ENCODE measurements around the gene VPS8.
"Not testable (repeated sequence)": the region's sequence is repeated elsewhere in the genome, so short reads cannot be mapped to it uniquely, and the experiment has no call there.

VPS8 gene

DNA sequence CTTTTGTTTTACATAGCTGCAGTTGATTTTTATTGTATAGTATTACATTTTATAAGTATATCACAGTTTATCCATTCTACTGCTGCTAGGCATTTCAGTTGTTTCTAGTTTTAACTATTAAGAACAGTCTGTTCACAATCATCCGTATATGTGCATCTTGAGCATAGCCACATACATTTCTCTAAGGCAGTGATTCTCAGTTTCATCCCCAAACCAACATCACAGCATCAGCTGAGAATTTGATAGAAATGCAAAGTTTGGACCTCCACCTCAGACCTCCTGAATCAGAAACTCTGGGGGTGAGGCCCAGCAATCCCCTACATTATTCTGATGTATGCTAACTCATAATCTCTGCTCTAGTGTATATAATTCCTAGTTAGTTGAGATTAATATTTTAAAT is 120.8 kb downstream of the VPS8 start:
- FAIRE-seq: no peak

GRCh38 chr3:184937611-184938010 is 125.6 kb downstream of the VPS8 start:
- no peak for FAIRE-seq

- FAIRE-seq: no peak
Measured at GRCh38 chr3:184941408-184941807, 129.4 kb downstream of the VPS8 start.

DNA sequence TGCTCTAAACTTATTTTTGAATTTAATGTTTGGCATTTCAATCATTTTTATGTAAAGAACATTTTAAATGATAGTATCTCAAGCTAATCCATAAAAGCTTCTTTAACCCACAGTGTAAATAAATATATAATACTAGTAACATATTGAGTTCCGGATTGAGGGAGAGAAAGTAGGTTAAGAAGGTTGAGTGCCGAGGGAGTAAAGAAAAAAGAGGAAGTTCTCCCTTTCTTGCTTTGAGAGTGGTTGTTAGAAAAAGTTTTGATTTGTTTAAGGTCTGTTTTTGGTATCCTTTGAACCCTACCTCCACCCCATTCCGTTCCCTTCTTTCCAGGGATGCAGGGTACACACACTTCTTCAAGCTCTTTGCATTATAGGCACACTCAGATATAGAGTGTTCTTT is 130.8 kb downstream of the VPS8 start:
- no peak for FAIRE-seq

- FAIRE-seq: no peak
Measured at GRCh38 chr3:184944241-184944640, 132.3 kb downstream of the VPS8 start.

- no peak for FAIRE-seq
Measured at GRCh38 chr3:184945886-184946625, 134.1 kb downstream of the VPS8 start.

- no peak for FAIRE-seq
Measured at GRCh38 chr3:184946917-184947316, 135.0 kb downstream of the VPS8 start.

DNA sequence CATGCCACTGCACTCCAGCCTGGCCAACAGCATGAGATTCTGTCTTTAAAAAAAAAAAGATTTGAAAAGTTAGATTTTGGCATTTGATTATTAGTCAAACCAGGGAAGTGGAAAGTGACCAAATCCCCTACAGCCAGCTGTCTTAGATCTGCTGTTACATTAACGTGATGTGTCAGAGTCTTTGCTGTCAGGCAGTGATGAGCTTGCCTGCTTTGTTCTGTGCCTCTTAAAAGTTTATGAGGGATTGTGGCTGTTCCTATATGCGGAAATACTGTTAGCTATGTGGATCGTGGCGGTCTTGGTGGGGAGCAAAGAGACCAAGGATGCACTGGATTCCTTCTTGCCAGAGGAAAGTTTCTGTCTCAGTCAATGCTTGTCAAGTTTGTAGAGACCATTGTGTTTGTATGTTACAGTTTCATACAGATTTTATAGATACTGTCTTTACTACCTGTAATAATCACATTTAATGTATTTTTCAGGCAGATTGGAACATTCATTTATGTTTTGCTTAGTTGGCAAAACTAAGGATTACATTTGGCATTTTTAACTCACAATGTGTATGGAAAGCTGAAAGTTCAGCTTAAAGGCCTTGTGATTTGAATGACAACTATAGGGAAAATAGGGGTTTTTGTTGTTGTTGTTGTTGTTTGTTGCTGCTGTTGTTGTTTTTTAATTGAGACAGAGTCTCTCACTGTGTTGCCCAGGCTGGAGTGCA is 137.4 kb downstream of the VPS8 start:
- no peak for FAIRE-seq

DNA sequence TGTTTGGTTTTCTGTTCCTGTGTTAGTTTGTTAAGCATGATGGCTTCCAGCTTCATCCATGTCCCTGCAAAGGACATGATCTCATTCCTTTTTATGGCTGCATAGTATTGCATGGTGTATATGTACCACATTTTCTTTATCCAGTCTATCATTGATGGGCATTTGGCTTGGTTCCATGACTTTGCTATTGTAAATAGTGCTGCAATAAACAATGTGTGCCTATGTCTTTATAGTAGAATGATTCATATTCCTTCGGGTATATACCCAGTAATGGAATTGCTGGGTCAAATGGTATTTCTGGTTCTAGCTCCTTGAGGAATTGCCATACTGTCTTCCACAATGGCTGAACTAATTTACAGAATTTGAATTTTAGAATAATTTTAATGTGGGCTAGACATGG is 138.8 kb downstream of the VPS8 start:
- not testable (repeated sequence) for FAIRE-seq

DNA sequence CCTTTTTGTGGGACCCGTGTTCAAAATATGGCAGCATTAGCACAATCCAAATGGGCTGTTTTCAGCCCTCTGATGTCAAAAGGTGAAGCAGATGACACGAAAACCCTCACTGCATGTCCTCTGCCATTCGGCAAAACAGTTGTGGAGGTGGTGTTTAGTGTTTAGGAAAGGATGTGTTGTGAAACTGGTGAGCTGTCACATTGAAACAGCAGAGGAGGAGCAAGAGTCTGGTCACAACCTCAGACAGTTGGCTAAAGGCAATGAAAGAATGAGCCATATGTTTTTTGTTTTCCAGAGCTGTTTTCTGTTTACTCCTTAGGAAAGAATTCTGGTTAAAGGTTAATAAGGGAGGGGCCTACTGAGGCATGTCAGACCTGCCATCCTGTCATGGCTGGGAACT is 140.7 kb downstream of the VPS8 start:
- no peak for FAIRE-seq

DNA sequence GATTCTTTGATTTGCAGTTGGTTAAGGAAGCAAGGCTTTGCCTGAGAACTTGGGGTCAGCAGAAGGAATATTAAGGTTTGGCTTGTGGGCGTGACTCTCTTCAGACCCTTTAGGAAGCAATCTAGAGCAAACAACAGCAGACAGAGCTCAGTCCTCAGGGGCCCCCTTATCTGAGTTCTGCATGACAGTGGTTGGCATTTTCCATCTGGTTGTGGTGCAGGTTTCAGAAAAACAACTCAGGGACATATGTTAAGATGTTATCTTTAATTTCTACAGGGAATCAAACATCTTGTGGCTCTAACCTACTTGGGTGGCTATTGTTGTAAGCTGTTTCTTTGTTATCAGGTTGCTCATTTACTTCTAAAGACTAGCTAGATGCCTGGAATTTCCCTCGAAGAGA is 141.4 kb downstream of the VPS8 start:
- FAIRE-seq: no peak

GRCh38 chr3:184954251-184954650 is 142.3 kb downstream of the VPS8 start:
- FAIRE-seq: no peak

GRCh38 chr3:184954851-184955250 is 142.9 kb downstream of the VPS8 start:
- FAIRE-seq: not testable (repeated sequence)

- FAIRE-seq: no peak
Measured at GRCh38 chr3:184965639-184966430, 153.9 kb downstream of the VPS8 start.

- no peak for FAIRE-seq
Measured at GRCh38 chr3:184968115-184968514, 156.1 kb downstream of the VPS8 start.

DNA sequence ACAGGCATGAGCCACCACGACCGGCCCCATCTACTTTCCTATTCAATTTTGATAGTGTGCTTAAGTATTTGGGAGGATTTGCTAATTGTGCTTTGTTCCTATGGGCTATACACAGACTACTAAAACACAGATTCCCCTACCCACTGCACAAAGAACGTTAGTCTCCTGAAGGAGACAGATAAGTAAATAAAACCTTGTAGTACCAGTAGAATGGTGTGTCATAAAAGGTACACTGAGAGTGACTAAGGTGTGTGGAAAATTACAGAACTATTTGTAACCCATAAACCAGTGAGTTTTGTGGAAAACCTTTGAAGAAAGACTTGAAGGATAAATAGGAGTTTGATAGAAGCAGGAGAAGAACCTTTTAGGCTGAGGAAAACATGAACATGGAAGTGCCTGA is 158.2 kb downstream of the VPS8 start:
- no peak for FAIRE-seq

DNA sequence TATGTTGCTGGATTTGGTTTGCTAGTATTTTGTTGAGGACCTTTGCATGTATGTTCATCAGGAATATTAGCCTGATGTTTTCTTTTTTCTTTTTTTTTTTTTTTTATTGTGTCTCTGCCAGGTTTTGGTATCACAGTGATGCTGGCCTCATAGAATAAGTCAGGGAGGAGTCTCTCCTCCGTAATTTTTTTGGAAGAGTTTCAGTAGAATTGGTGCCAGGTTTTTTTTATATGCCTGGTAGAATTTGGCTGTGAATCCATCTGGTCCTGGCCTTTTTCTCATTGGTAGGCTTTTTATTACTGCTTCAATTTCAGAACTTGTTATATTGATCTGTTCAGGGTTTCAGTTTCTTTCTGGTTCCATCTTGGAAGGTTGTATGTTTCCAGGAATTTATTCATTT is 165.8 kb downstream of the VPS8 start:
- no peak for FAIRE-seq

DNA sequence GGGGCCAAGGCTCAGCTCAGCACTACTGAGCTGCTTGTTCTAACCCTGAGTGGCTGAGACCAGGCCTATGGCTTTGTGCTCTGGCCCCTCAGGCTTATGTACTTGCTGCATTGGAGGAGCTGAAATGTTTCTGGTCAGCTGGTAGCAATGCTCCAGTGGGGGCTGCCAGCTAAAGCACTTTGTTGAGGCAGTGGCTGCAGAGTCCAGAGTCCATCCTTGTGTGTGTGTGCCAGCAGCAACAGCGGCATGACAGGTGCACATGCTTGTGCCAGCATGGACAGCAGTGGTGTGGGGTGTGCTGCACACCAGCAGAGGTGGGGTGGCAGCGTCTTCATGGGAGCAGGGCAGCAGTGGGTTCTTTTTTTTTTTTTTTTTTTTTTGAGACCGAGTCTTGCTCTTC is 169.1 kb downstream of the VPS8 start:
- no peak for FAIRE-seq

- FAIRE-seq: no peak
Measured at GRCh38 chr3:184982076-184982475, 170.1 kb downstream of the VPS8 start.

DNA sequence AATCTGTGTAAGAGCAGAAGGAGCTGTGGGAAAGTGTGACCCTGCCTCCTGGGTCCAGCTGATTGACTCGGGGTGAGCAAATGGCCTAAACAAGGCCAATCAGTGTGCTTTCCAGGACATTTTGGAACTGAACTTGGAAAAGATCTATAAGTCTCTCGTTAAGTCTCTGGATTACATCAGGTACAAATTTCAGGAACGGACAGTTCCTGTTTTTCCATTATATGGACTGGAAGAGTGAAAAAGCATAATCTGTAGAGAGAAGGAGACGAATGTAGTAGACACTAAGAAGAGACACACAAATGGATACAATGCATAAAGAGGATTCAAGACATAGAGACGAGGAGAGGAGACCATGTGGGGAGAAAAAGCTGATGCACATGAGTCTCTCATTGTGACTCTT is 173.6 kb downstream of the VPS8 start:
- FAIRE-seq: no peak

DNA sequence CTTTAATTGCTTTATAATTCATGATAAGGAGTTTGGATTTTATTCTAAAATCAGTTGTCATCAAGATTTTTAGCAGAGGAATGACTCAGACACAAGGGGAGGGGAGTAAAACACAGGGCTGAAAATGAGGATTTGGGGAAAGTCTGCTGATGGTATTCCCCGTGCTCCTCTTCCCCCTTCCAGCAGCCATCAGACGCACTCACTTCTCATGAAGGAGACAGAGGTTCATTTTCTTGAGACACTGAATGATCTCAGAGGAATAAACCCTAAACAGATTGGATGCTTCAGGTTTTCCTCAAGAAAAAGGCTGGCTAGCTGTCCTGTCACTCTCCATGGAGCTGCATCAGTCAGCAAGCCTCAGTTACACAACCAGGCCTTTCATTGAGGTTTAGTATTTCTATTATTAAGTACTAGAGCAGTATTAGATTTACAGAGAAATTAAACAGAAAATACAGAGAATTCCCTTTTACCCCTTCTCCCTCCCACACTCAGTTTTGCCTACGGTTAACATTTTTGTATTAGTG is 174.5 kb downstream of the VPS8 start:
- FAIRE-seq: no peak

GRCh38 chr3:184993394-184993793 is 181.4 kb downstream of the VPS8 start:
- no peak for FAIRE-seq

- not testable (repeated sequence) for FAIRE-seq
Measured at GRCh38 chr3:185003876-185004275, 191.9 kb downstream of the VPS8 start.

Measured in colon (tissue), 2 donors.